ENCODE data around the gene MIEN1.
"Not testable (repeated sequence)": the region's sequence is repeated elsewhere in the genome, so short reads cannot be mapped to it uniquely, and the experiment has no call there.

MIEN1 gene

GRCh38 chr17:39699157-39699817 lies 31.0 kb downstream of the MIEN1 start:
- not testable (repeated sequence) for DNase-seq (ENCODE audit: low spot score)

DNA sequence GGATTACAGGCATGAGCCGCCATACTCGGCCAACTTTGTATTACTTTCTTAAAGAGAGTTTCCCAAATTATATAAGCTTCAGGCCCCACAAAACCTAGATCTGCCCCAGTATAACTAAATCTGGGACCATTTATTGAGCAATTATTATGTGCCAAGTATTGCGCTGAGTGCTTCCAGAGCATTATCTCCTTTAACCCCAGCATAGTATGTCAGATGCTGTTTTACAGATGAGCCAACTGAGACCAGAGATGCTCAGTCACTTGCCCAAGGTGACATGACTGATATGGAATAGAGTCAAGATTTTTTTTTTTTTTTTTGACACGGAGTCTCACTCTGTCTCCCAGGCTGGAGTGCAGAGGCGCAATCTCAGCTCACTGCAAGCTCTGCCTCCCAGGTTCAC lies 32.4 kb downstream of the MIEN1 start:
- no peak for DNase-seq (ENCODE audit: low spot score)

DNA sequence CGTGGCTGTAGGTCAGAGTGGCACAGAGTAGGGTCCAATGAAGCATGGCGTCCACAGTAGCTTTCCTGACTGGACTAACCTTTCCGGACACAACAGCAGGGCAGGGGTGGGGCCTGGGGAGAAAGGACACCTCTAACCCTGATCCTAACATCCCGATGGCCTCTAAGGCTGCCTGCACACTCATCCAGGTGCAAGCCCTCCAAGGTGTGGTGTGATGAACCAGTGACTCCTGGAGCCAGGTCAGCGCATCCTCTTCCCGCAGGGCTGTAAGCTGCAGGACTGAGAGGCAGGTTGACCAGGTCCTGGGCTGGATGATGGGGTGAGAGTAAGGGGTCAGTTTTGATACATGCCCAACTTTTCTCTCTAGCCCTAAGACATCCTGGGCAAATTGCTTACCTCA lies 33.6 kb downstream of the MIEN1 start:
- DNase-seq (ENCODE audit: low spot score): no peak

- DNase-seq (ENCODE audit: low spot score): no peak
Measured at GRCh38 chr17:39695089-39695474, 35.2 kb downstream of the MIEN1 start.

GRCh38 chr17:39694593-39694992 lies 35.7 kb downstream of the MIEN1 start:
- no peak for DNase-seq (ENCODE audit: low spot score)

- DNase-seq (ENCODE audit: low spot score): no peak
Measured at GRCh38 chr17:39688945-39689344, 41.4 kb downstream of the MIEN1 start.

GRCh38 chr17:39688475-39688835 lies 41.9 kb downstream of the MIEN1 start:
- DNase-seq (ENCODE audit: low spot score): no peak

DNA sequence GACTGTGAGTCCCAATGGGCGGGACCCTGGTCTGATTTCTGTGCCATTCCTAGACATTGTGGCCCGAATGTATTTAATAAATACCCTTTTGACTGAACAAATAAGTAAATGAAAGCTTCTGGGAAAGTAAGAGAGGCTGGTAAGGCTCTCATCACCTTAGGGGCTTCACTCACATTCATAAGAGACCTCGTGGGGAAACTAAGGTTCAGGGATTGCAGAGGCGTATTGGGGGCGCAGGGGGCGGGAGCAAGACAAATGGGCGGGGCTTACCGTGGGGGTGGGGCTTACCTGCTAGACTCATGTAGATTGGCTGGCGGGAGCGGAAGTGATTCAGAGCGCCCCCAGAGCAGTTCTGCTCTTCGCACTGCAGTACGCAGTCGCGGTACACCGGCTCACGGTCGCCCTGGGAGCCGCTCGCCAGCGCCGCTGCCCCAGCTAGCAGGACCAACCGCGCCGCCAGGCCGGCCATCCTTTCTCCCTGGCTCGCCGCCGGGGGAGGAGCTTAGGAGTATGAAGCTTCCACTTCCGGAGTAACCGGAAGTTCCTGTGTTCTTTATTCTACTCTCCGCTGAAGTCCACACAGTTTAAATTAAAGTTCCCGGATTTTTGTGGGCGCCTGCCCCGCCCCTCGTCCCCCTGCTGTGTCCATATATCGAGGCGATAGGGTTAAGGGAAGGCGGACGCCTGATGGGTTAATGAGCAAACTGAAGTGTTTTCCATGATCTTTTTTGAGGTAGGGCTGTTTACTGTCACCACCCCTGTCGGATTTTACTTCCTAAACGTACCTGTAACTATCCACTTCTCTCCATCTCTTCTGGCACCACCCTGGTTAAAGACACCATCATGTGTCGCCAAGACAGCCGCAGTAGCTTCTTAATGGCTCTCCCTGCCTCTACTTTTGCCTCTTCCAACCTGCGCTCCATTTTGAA lies 42.5 kb downstream of the MIEN1 start, which contains the start of gene PGAP3:
PGAP3 (minus strand) TSS at position 512 of the 929 bp plus-strand sequence; CDS start at position 469, 43 bp downstream.
- DNase-seq (ENCODE audit: low spot score): peak; percentile 89

GRCh38 chr17:39687101-39687545 lies 43.2 kb downstream of the MIEN1 start:
- DNase-seq (ENCODE audit: low spot score): no peak

DNA sequence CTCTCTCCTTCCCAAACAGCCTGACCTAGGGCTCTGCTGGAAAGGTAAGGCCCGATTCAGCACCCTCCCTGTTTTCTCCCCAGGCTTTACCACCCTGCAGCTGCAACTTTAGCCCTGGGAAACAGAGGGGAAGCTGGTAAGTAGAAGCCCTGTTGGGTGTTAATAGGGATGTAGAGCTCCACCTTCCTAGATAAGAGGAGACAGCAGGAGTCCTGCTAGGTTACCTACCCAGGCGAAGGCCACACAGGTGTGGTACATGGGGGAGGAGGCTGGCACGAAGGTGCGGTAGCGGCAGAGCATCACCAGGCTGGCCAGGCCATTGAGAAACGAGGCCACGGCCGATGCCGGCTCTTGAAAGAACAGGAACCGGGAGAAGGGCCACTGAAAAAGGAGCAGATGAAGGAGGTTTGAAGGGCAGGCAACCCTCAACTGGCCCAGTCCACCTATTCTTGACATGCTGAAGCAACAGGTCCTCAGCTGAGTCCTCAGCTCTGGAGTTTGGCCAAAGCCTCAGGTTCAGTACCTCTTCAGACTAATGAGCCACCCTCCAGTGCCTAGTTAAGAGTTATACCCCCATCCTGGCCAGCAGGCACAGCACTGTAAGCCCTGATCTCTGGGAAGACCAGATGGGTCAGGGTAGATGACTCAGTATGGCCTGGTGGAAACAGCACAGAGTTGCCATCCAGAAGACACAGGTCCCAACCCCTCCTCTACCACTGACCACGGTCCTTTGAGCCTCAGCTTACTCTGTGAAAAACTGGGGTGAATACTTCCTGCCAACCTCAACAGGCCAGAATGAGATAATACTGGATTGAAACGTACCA lies 45.8 kb downstream of the MIEN1 start:
- DNase-seq (ENCODE audit: low spot score): no peak

- no peak for DNase-seq (ENCODE audit: low spot score)
Measured at GRCh38 chr17:39683295-39683939, 46.9 kb downstream of the MIEN1 start.

DNA sequence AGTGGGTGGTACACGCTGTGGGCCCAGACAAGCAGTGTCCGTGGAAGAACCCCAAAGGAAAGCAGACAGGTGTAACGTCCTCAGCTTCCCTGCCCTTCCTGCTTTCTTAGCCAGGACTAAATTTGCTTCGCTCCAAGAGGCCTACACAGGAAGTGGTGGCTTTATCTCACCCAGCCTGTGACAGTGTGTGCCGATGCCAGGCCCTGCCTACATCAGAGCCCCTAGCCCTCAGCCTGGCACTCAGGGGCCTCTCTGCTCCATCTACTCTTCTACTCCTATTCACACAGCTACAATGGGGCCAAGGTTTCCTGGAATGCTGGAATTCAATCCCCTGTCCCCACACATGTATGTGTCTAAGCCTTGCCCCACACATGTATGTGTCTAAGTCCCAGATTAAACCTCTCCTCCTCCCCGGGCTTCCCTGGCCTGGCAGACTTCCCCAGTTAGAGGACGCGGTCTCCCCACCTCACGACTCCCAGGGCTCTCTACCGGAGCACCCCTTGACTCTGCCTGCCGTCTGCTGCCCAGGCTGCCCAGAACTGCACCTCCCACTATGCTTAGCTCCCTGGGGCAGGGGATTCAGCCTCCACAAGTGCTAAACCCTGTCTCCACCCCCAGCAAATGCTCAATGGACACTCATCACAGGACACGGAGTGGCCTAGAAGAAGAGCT lies 50.7 kb downstream of the MIEN1 start:
- DNase-seq (ENCODE audit: low spot score): no peak

All from pons (tissue), 1 donor.